Suprapubic skin (tissue), 4 donors: ENCODE results near the gene PPP1R36. TPM values are rescaled to one million over a fixed set of nuclear protein-coding genes. Genes with fewer than 3 reads are reported as not detected.
A peak's percentile ranks its signal among the peaks of the same experiment; 100 is the strongest.

Source experiments
- DNase-seq, 2 donors: peaks; one replicate each; pipeline ENCODE4 v3.0.0-alpha.2; 2019; ENCODE audit warnings: low spot score in 2 of 2
- H3K27ac ChIP-seq: fragments of 200-600 bp; sonication (generic); one replicate; pipeline ENCODE4 v1.5.1; 2019
- H3K27me3 ChIP-seq: fragments of 200-600 bp; sonication (generic); one replicate; pipeline ENCODE4 v1.5.1; 2019
- H3K36me3 ChIP-seq: fragments of 200-600 bp; sonication (generic); one replicate; pipeline ENCODE4 v1.5.1; 2019
- H3K4me1 ChIP-seq: fragments of 200-600 bp; sonication (generic); one replicate; pipeline ENCODE4 v1.5.1; 2019
- H3K4me3 ChIP-seq: fragments of 200-600 bp; sonication (generic); one replicate; pipeline ENCODE4 v1.5.1; 2019; ENCODE audit warnings: mild to moderate bottlenecking
- H3K9me3 ChIP-seq: fragments of 200-600 bp; sonication (generic); one replicate; pipeline ENCODE4 v1.5.1; 2019
- CTCF ChIP-seq, 2 donors: fragments of 200-600 bp in 1 of 2; fragments of 450-650 bp in 1 of 2; sonication (generic) in 1 of 2; IDR thresholded peaks; one replicate each; pipeline ENCODE4 v1.5.1; 2016 to 2019; ENCODE audit warnings: antibody characterized with exemption in 2 of 2, mild to moderate bottlenecking in 1 of 2, moderate library complexity in 1 of 2
- EP300 ChIP-seq: sonication (generic); formaldehyde crosslinking; IDR thresholded peaks from one replicate; pipeline ENCODE4 v1.6.1; 2017; ENCODE audit warnings: antibody characterized with exemption
- POLR2A ChIP-seq, 2 donors: fragments of 450-650 bp; IDR thresholded peaks; one replicate each; pipeline ENCODE4 v1.6.1; 2017; ENCODE audit warnings: antibody characterized with exemption in 2 of 2, mild to moderate bottlenecking in 2 of 2, moderate library complexity in 2 of 2
- POLR2AphosphoS5 ChIP-seq, 3 donors: sonication (generic); formaldehyde crosslinking; IDR thresholded peaks; one replicate each; pipeline ENCODE4 v1.6.1; 2017; ENCODE audit warnings: antibody characterized with exemption in 3 of 3
- WGBS: methylation state at CpG from one replicate; pipeline ENCODE4 v1.1.5; 2018; 5-methylcytosine and 5-hydroxymethylcytosine counted together
- total RNA-seq, 4 donors: library from RNA; depleted of rRNA; stranded (reverse); fragments of >200 nt; gene quantifications; one replicate each; pipeline ENCODE4 v1.1.0, GENCODE V29; 2016

PPP1R36 gene
- total RNA-seq, 4 donors from 2014 or later: 0.72 to 2.7 (median 1.5) TPM; not detected in 1

GRCh38 chr14:64541261-64541971 lies 8.3 kb upstream of the PPP1R36 start:
- H3K9me3 ChIP-seq: no peaks in the 10 kb centered on the region
- H3K4me1 ChIP-seq: peaks cover 47% of the 10 kb centered on the region
- peaks cover 6% of the 10 kb centered on the region for H3K27me3 ChIP-seq
- H3K36me3 ChIP-seq: no peaks in the 10 kb centered on the region
- no peak overlapping the region for H3K27ac ChIP-seq
- no peak for TF ChIP-seq EP300
- no peak for TF ChIP-seq POLR2A (IDR thresholded peaks at IDR 0.05)
- TF ChIP-seq CTCF (IDR thresholded peaks at IDR 0.05): no peak
- no peak for TF ChIP-seq POLR2AphosphoS5 (IDR thresholded peaks at IDR 0.05)
- H3K4me3 ChIP-seq: peak overlapping the region; percentile 68
- no CpG with 5 or more reads among the region's 73 CpGs for WGBS
- peak; percentile 78 to 82 for DNase-seq

DNA sequence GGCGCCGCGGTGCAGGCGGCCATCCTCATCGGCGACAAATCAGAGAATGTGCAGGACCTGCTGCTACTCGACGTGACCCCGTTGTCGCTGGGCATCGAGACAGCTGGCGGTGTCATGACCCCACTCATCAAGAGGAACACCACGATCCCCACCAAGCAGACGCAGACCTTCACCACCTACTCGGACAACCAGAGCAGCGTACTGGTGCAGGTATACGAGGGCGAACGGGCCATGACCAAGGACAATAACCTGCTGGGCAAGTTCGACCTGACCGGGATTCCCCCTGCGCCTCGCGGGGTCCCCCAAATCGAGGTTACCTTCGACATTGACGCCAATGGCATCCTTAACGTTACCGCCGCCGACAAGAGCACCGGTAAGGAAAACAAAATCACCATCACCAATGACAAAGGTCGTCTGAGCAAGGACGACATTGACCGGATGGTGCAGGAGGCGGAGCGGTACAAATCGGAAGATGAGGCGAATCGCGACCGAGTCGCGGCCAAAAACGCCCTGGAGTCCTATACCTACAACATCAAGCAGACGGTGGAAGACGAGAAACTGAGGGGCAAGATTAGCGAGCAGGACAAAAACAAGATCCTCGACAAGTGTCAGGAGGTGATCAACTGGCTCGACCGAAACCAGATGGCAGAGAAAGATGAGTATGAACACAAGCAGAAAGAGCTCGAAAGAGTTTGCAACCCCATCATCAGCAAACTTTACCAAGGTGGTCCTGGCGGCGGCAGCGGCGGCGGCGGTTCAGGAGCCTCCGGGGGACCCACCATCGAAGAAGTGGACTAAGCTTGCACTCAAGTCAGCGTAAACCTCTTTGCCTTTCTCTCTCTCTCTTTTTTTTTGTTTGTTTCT lies 7.6 kb upstream of the PPP1R36 start:
- DNase-seq: peak in 1 of 2 donors; percentile 73
- Histone ChIP-seq H3K36me3 (no peaks in the 10 kb centered on the region), H3K27me3 (peaks cover 6% of the 10 kb centered on the region), H3K9me3 (no peaks in the 10 kb centered on the region), H3K4me3 (peak overlapping the region; percentile 68), H3K27ac (no peak overlapping the region), H3K4me1 (peaks cover 47% of the 10 kb centered on the region)
- WGBS: 12% methylated on average over 34 of the region's 61 CpGs
- TF ChIP-seq POLR2AphosphoS5 (IDR thresholded peaks at IDR 0.05): no peak
- TF ChIP-seq EP300: no peak
- no peak for TF ChIP-seq CTCF (IDR thresholded peaks at IDR 0.05)
- TF ChIP-seq POLR2A (IDR thresholded peaks at IDR 0.05): no peak

DNA sequence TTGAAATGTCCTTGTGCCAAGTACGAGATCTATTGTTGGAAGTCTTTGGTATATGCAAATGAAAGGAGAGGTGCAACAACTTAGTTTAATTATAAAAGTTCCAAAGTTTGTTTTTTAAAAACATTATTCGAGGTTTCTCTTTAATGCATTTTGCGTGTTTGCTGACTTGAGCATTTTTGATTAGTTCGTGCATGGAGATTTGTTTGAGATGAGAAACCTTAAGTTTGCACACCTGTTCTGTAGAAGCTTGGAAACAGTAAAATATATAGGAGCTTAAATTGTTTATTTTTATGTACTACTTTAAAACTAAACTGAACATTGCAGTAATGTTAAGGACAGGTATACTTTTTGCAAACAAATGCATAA lies 6.9 kb upstream of the PPP1R36 start:
- no peaks in the 10 kb centered on the region for H3K36me3 ChIP-seq
- 34% methylated on average over 4 of the region's 4 CpGs for WGBS
- H3K4me1 ChIP-seq: peaks cover 47% of the 10 kb centered on the region
- H3K27me3 ChIP-seq: peaks cover 6% of the 10 kb centered on the region
- TF ChIP-seq EP300 (no peak), CTCF (IDR thresholded peaks at IDR 0.05) (no peak), POLR2A (IDR thresholded peaks at IDR 0.05) (no peak), POLR2AphosphoS5 (IDR thresholded peaks at IDR 0.05) (no peak)
- no peak overlapping the region for H3K27ac ChIP-seq
- no peak for DNase-seq
- H3K4me3 ChIP-seq: peak overlapping the region; percentile 68
- H3K9me3 ChIP-seq: no peaks in the 10 kb centered on the region

GRCh38 chr14:64544607-64545312 lies 5.0 kb upstream of the PPP1R36 start:
- TF ChIP-seq EP300 (no peak), POLR2AphosphoS5 (IDR thresholded peaks at IDR 0.05) (no peak), POLR2A (IDR thresholded peaks at IDR 0.05) (no peak), CTCF (IDR thresholded peaks at IDR 0.05) (no peak)
- H3K27me3 ChIP-seq: peaks cover 6% of the 10 kb centered on the region
- no peaks in the 10 kb centered on the region for H3K36me3 ChIP-seq
- peaks cover 46% of the 10 kb centered on the region for H3K4me1 ChIP-seq
- DNase-seq: no peak
- H3K4me3 ChIP-seq: no peak overlapping the region
- no peak overlapping the region for H3K27ac ChIP-seq
- H3K9me3 ChIP-seq: no peaks in the 10 kb centered on the region
- WGBS: 71% methylated on average over 5 of the region's 5 CpGs
